ENCODE results near the gene ENTPD1.
"Not testable (repeated sequence)": the region's sequence is repeated elsewhere in the genome, so short reads cannot be mapped to it uniquely, and the experiment has no call there.

Gene ENTPD1

GRCh38 chr10:95732907-95733306, 23.1 kb upstream of the ENTPD1 start:
- H3K4me1 ChIP-seq (ENCODE audit: control insufficient read depth, insufficient read depth, low read length); H3K36me3 ChIP-seq (ENCODE audit: control insufficient read depth in 2 of 2, insufficient read depth in 1 of 2, low read length in 2 of 2); H3K4me3 ChIP-seq (ENCODE audit: low read depth, low read length); H3K9me3 ChIP-seq (ENCODE audit: control insufficient read depth, insufficient read depth, low read depth, low read length); H3K27ac ChIP-seq (ENCODE audit: extremely low read depth, low read depth, low read length); CTCF ChIA-PET; POLR2A ChIA-PET: not testable (repeated sequence)
- TF ChIP-seq ZNF626 (tag by site-specific recombination; IDR thresholded peaks at IDR 0.05) (0 out of 2 replicates have a peak, but pooled peaks have one; percentile 61), ZNF280D (tag by site-specific recombination; IDR thresholded peaks at IDR 0.05) (peak; percentile 57; the same call in 1 of the 2 replicates), ZNF518A (tag by site-specific recombination; conservative IDR thresholded peaks at IDR 0.05; ENCODE audit: low read depth) (peak; percentile 26; the same call in 1 of the 2 replicates), ZNF510 (tag by site-specific recombination; IDR thresholded peaks at IDR 0.05; ENCODE audit: insufficient replicate concordance) (peak; percentile 14), SETDB1 (IDR thresholded peaks at IDR 0.05; ENCODE audit: insufficient read length, low read length) (peak; percentile 65)

- H3K4me1 ChIP-seq (ENCODE audit: control insufficient read depth, insufficient read depth, low read length): peaks cover 5% of the 10 kb centered on the region; the same call in 1 of the 2 replicates
- no peak overlapping the region for H3K4me3 ChIP-seq (ENCODE audit: low read depth, low read length)
- ChIA-PET POLR2A (interaction anchor here (0.6 kb wide), 1 partner anchor 321 kb away, joined by 5 read pairs; no protein-coding TSS in a partner anchor), CTCF (no interaction called here)
- H3K36me3 ChIP-seq (ENCODE audit: control insufficient read depth in 2 of 2, insufficient read depth in 1 of 2, low read length in 2 of 2): no peaks in the 10 kb centered on the region
- TF ChIP-seq SP7 (tag by site-specific recombination; IDR thresholded peaks at IDR 0.05): no peak
- no peak for TF ChIP-seq ZNF473 (tag by site-specific recombination; IDR thresholded peaks at IDR 0.05)
- TF ChIP-seq ZNF114 (tag by site-specific recombination; IDR thresholded peaks at IDR 0.05): no peak
- no peak for TF ChIP-seq ZNF26 (tag by site-specific recombination; IDR thresholded peaks at IDR 0.05)
- no peak for TF ChIP-seq ZNF37A (tag by site-specific recombination; IDR thresholded peaks at IDR 0.05)
- TF ChIP-seq ZNF221 (tag by site-specific recombination; IDR thresholded peaks at IDR 0.05; ENCODE audit: borderline replicate concordance): no peak
- no peak for TF ChIP-seq ZNF792 (tag by site-specific recombination; IDR thresholded peaks at IDR 0.05)
- TF ChIP-seq ZNF645 (tag by site-specific recombination; IDR thresholded peaks at IDR 0.05): no peak
- TF ChIP-seq BCL11B (tag by site-specific recombination; IDR thresholded peaks at IDR 0.05; ENCODE audit: low read depth): no peak
- TF ChIP-seq TSHZ1 (tag by site-specific recombination; IDR thresholded peaks at IDR 0.05; ENCODE audit: borderline replicate concordance): no peak
- no peak for TF ChIP-seq PRDM6 (tag by site-specific recombination; IDR thresholded peaks at IDR 0.05)
- no peak for TF ChIP-seq ZNF184 (tag by site-specific recombination; IDR thresholded peaks at IDR 0.05)
- H3K9me3 ChIP-seq (ENCODE audit: control insufficient read depth, insufficient read depth, low read depth, low read length): no peaks in the 10 kb centered on the region
- no peak overlapping the region for H3K27ac ChIP-seq (ENCODE audit: extremely low read depth, low read depth, low read length)
Observed at GRCh38 chr10:95739056-95739455, 16.9 kb upstream of the ENTPD1 start.

All from HEK293 (cell line).